Gastroesophageal sphincter (tissue), 4 donors: ENCODE data around the gene SH3PXD2B. TPM values are rescaled to one million over a fixed set of nuclear protein-coding genes. Genes with fewer than 3 reads are reported as not detected.

ENCODE experiments used
- ATAC-seq: fragments of 150-250 bp; one replicate; pipeline ENCODE4 v1.9.1; 2016; ENCODE audit warnings: mild to moderate bottlenecking, moderate library complexity
- H3K27ac ChIP-seq, 4 donors: fragments of 200-600 bp; sonication (generic) in 3 of 4; 1 replicate in 3 of 4; 2 replicates in 1 of 4; pipeline ENCODE4 v1.5.1; 2016 to 2019
- H3K27me3 ChIP-seq: fragments of 200-600 bp; sonication (generic); one replicate; pipeline ENCODE4 v1.5.1; 2019
- H3K36me3 ChIP-seq, 2 donors: fragments of 200-600 bp; sonication (generic); one replicate each; pipeline ENCODE4 v1.5.1; 2019; ENCODE audit warnings: control low read depth in 1 of 2
- H3K4me1 ChIP-seq, 3 donors: fragments of 200-600 bp; sonication (generic); 1 replicate in 2 of 3; 2 replicates in 1 of 3; pipeline ENCODE4 v1.5.1; 2016 to 2019; ENCODE audit warnings: control low read depth in 2 of 3
- H3K4me3 ChIP-seq, 2 donors: fragments of 200-600 bp; sonication (generic); one replicate each; pipeline ENCODE4 v1.5.1; 2019; ENCODE audit warnings: mild to moderate bottlenecking in 1 of 2, moderate library complexity in 1 of 2
- H3K9me3 ChIP-seq, 3 donors: fragments of 200-600 bp; sonication (generic); one replicate each; pipeline ENCODE4 v1.5.1; 2017 to 2019; ENCODE audit warnings: control low read depth in 2 of 3
- EP300 ChIP-seq: sonication (generic); formaldehyde crosslinking; IDR thresholded peaks from one replicate; pipeline ENCODE4 v1.6.1; 2017; ENCODE audit warnings: antibody characterized with exemption, mild to moderate bottlenecking
- POLR2A ChIP-seq, 2 donors: fragments of 450-650 bp; IDR thresholded peaks; one replicate each; pipeline ENCODE4 v1.6.1; 2017; ENCODE audit warnings: antibody characterized with exemption in 2 of 2, mild to moderate bottlenecking in 2 of 2, moderate library complexity in 1 of 2
- POLR2AphosphoS5 ChIP-seq: sonication (generic); formaldehyde crosslinking; IDR thresholded peaks from one replicate; pipeline ENCODE4 v1.6.1; 2017; ENCODE audit warnings: antibody characterized with exemption
- WGBS, 2 donors: methylation state at CpG; one replicate each; pipeline ENCODE4 v1.1.5; 2018; ENCODE audit warnings: low coverage in 1 of 2; 5-methylcytosine and 5-hydroxymethylcytosine counted together
- total RNA-seq, 4 donors: library from RNA; depleted of rRNA; stranded (reverse); fragments of >200 nt; gene quantifications; one replicate each; pipeline ENCODE4 v1.1.0, GENCODE V29; 2016
- TF ChIP-seq, protein P1 (sequence below), 4 experiments: fragments of 200-600 bp in 2 of 4; fragments of 450-650 bp in 2 of 4; sonication (generic) in 1 of 4; IDR thresholded peaks; one replicate each; pipeline ENCODE4 v1.5.1; 2017 to 2019; ENCODE audit warnings: antibody characterized with exemption in 4 of 4, mild to moderate bottlenecking in 2 of 4, moderate library complexity in 2 of 4

SH3PXD2B gene
- total RNA-seq, 4 donors from 2014 or later = 40.2 to 80.9 (median 56.0) TPM

DNA sequence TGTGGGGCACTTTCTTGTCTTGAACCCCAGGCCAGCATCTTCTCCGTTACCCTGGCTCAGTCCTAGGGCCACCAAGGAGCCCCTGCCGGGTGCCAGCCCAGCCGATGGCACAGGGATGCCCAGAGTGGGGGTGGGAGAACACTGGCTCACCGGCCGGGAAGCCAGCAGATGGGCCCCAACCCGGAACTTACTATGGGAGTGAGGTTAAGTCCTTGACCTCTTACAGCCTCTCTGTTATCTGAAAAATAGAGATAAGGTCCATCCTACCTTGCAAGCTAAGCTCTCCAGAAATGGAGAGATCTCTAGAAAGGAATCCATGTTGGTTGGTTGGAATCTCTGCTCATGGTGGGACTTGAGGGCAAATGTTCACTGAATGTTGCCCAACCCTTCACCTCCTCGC is 20.8 kb downstream of the SH3PXD2B start:
- WGBS, 2 donors = 88 to 100% methylated on average over 1 of the region's 7 CpGs
- ATAC-seq = no peak
- Histone ChIP-seq H3K4me3 (no peak overlapping the region), H3K36me3 (no peaks in the 10 kb centered on the region), H3K4me1 (peaks cover 6 to 94% (median 32%) of the 10 kb centered on the region in 3 donors), H3K27me3 (no peaks in the 10 kb centered on the region), H3K9me3 (no peaks in the 10 kb centered on the region), H3K27ac (peak overlapping the region in 2 of 4 donors; percentile 76 to 80)
- TF ChIP-seq EP300 (no peak), POLR2A (IDR thresholded peaks at IDR 0.05) (no peak), POLR2AphosphoS5 (no peak)
- TF ChIP-seq, protein P1, sequence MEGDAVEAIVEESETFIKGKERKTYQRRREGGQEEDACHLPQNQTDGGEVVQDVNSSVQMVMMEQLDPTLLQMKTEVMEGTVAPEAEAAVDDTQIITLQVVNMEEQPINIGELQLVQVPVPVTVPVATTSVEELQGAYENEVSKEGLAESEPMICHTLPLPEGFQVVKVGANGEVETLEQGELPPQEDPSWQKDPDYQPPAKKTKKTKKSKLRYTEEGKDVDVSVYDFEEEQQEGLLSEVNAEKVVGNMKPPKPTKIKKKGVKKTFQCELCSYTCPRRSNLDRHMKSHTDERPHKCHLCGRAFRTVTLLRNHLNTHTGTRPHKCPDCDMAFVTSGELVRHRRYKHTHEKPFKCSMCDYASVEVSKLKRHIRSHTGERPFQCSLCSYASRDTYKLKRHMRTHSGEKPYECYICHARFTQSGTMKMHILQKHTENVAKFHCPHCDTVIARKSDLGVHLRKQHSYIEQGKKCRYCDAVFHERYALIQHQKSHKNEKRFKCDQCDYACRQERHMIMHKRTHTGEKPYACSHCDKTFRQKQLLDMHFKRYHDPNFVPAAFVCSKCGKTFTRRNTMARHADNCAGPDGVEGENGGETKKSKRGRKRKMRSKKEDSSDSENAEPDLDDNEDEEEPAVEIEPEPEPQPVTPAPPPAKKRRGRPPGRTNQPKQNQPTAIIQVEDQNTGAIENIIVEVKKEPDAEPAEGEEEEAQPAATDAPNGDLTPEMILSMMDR (IDR thresholded peaks at IDR 0.05) = no peak

DNA sequence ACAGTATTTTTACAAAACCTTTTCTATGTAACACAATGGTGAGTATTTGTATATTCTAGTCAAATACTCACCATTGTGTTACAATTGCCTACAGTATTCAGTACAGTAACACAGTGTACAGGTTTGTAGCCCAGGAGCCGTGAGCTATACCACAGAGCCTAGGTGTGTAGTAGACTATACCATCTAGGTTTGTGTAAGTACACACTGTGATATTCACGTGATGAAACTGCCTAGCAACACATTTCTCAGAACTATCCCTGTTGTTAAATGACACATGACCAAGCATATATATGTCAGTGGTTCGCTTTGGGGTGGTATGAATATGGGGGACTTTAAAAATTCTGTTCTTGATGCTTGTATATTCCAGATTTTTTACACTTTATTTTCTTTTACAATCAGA is 21.3 kb downstream of the SH3PXD2B start:
- TF ChIP-seq EP300 = no peak
- TF ChIP-seq, protein P1 (IDR thresholded peaks at IDR 0.05) = no peak
- TF ChIP-seq POLR2AphosphoS5 = no peak
- no peak for TF ChIP-seq POLR2A (IDR thresholded peaks at IDR 0.05)
- Histone ChIP-seq H3K4me1 (peaks cover 5 to 94% (median 32%) of the 10 kb centered on the region in 3 donors), H3K27ac (peak overlapping the region in 1 of 4 donors; percentile 80), H3K4me3 (no peak overlapping the region), H3K36me3 (no peaks in the 10 kb centered on the region), H3K9me3 (no peaks in the 10 kb centered on the region), H3K27me3 (no peaks in the 10 kb centered on the region)
- ATAC-seq = no peak
- 95% methylated on average over 3 of the region's 3 CpGs for WGBS, 2 donors

DNA sequence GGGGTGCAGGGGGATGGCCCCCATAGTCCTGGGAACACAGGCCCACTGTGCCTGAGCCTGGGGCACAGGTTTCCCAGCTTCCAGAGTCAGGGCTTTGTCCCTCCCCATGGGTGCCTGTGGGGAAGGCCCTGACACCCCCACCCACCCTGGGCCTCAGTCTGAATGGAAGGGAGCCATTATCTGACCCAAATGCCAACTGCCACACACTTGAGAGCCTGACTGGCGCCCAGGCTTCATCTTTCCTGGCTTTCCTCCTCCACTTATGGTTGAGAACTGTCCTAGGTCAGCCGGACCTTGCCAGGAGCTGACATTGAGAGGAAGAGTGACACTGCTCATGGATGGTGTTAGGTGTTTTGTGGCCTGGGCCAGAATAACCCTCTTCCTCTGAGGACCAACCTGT is 24.0 kb downstream of the SH3PXD2B start:
- peaks cover 11 to 94% (median 44%) of the 10 kb centered on the region in 3 donors for H3K4me1 ChIP-seq
- WGBS, 2 donors = 79% methylated on average over 2 of the region's 2 CpGs; no CpG with 5 or more reads in 1 of the 2 donors
- no peak overlapping the region for H3K4me3 ChIP-seq
- H3K9me3 ChIP-seq = no peaks in the 10 kb centered on the region
- H3K27me3 ChIP-seq = no peaks in the 10 kb centered on the region
- TF ChIP-seq POLR2A (IDR thresholded peaks at IDR 0.05) = no peak
- TF ChIP-seq, protein P1 (IDR thresholded peaks at IDR 0.05) = no peak
- no peak for TF ChIP-seq POLR2AphosphoS5
- TF ChIP-seq EP300 = no peak
- H3K36me3 ChIP-seq = no peaks in the 10 kb centered on the region
- no peak for ATAC-seq
- H3K27ac ChIP-seq = peak overlapping the region in 3 of 4 donors; percentile 82 to 92 (median 92)

DNA sequence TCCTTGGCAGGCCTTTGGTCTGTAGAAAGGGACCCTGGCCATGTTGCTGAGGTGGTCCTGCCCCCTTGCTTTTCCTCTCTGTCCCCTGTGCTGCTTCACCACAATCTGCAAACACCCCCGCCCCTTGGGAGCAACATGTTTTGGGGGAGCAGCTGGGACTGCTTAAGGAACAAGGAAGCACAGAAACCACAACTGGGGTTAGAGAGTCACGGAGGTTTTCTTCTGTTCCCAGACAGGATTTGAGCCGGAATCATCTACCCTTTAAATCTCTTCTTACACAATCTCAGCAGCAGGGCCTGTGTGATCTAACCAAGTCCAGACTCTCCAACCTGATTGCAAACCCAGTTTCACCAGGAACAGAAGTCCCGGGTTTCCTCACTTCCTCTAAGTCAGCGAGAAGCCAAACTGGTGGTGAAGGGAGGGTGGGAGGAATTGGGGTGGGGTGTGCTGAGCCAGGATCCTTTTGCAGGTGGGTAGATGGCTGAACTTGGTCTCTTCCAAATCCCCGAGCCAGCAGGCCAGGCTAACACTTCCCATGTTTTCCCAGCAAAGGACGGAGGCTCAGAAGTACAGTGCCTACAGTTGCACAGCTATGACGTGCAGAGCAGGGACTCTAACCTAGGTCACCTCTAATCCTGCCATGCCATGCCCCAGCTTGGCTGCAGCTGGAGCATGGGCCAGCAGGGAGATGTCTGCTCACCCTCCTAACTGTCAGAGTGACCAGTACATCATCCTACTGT is 25.0 kb downstream of the SH3PXD2B start:
- Histone ChIP-seq H3K4me3 (no peak overlapping the region), H3K9me3 (no peaks in the 10 kb centered on the region), H3K27me3 (no peaks in the 10 kb centered on the region), H3K27ac (peak overlapping the region; percentile 25 to 92 (median 87)), H3K4me1 (peaks cover 20 to 95% (median 48%) of the 10 kb centered on the region in 3 donors), H3K36me3 (no peaks in the 10 kb centered on the region)
- ATAC-seq = peak; percentile 84
- TF ChIP-seq EP300 (no peak), POLR2A (IDR thresholded peaks at IDR 0.05) (no peak), POLR2AphosphoS5 (peak; percentile 67)
- TF ChIP-seq, protein P1 (IDR thresholded peaks at IDR 0.05) = no peak
- 63% methylated on average over 5 of the region's 8 CpGs; no CpG with 5 or more reads in 1 of the 2 donors for WGBS, 2 donors
